ENCODE measurements around the gene KRT26.

The KRT26 gene

GRCh38 chr17:40791787-40792436 is 19.9 kb upstream of the KRT26 start:
- Histone ChIP-seq H3K4me3 (replicated peaks; ENCODE audit: insufficient read depth, low read length) (no peak overlapping the region), H3K27ac (replicated peaks) (no peak overlapping the region), H3K27me3 (ENCODE audit: insufficient read depth, poor library complexity, severe bottlenecking) (peaks cover 3% of the 10 kb centered on the region)
- no peak for TF ChIP-seq GABPA (IDR thresholded peaks at IDR 0.05; ENCODE audit: low read depth)
- TF ChIP-seq, protein P1, sequence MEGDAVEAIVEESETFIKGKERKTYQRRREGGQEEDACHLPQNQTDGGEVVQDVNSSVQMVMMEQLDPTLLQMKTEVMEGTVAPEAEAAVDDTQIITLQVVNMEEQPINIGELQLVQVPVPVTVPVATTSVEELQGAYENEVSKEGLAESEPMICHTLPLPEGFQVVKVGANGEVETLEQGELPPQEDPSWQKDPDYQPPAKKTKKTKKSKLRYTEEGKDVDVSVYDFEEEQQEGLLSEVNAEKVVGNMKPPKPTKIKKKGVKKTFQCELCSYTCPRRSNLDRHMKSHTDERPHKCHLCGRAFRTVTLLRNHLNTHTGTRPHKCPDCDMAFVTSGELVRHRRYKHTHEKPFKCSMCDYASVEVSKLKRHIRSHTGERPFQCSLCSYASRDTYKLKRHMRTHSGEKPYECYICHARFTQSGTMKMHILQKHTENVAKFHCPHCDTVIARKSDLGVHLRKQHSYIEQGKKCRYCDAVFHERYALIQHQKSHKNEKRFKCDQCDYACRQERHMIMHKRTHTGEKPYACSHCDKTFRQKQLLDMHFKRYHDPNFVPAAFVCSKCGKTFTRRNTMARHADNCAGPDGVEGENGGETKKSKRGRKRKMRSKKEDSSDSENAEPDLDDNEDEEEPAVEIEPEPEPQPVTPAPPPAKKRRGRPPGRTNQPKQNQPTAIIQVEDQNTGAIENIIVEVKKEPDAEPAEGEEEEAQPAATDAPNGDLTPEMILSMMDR (IDR thresholded peaks at IDR 0.05; ENCODE audit: insufficient read depth, low read length) = peak; percentile 8
- DNase-seq (ENCODE audit: low read depth in 1 of 2, low spot score in 1 of 2) = no peak

- no peak for TF ChIP-seq POLR2AphosphoS5 (IDR thresholded peaks at IDR 0.05; ENCODE audit: low read depth)
- no peak overlapping the region for H3K27ac ChIP-seq (replicated peaks)
- no peak overlapping the region for H3K4me3 ChIP-seq (replicated peaks; ENCODE audit: insufficient read depth, low read length)
- DNase-seq (ENCODE audit: low read depth in 1 of 2, low spot score in 1 of 2) = no peak
- H3K27me3 ChIP-seq (ENCODE audit: insufficient read depth, poor library complexity, severe bottlenecking) = peaks cover 3% of the 10 kb centered on the region
Measured at GRCh38 chr17:40791111-40791510, 19.1 kb upstream of the KRT26 start.

- H3K27me3 ChIP-seq (ENCODE audit: insufficient read depth, poor library complexity, severe bottlenecking) = peaks cover 10% of the 10 kb centered on the region
Measured at GRCh38 chr17:40782450-40782849, 10.4 kb upstream of the KRT26 start, which contains the start of gene KRT27. Gene KRT27, minus strand, starts transcription at chr17:40782550. Its CDS starts 57 bp downstream, at chr17:40782493.

GRCh38 chr17:40779181-40779909 is 7.3 kb upstream of the KRT26 start:
- TF ChIP-seq REST (IDR thresholded peaks at IDR 0.05; ENCODE audit: insufficient replicate concordance, low read depth) = no peak
- no peak for DNase-seq (ENCODE audit: low read depth in 1 of 2, low spot score in 1 of 2)
- no peak overlapping the region for H3K4me3 ChIP-seq (replicated peaks; ENCODE audit: insufficient read depth, low read length)
- peaks cover 10% of the 10 kb centered on the region for H3K27me3 ChIP-seq (ENCODE audit: insufficient read depth, poor library complexity, severe bottlenecking)
- no peak overlapping the region for H3K27ac ChIP-seq (replicated peaks)

More at GRCh38 chr17:40782450-40782849, 10.4 kb upstream of the KRT26 start, which contains the start of gene KRT27:
- no peak for DNase-seq (ENCODE audit: low read depth in 1 of 2, low spot score in 1 of 2)
- TF ChIP-seq, protein P1 (IDR thresholded peaks at IDR 0.05; ENCODE audit: insufficient read depth, low read length) = no peak
- no peak for TF ChIP-seq GABPA (IDR thresholded peaks at IDR 0.05; ENCODE audit: low read depth)
- no peak for TF ChIP-seq REST (IDR thresholded peaks at IDR 0.05; ENCODE audit: insufficient replicate concordance, low read depth)
- no peak for TF ChIP-seq SPI1 (IDR thresholded peaks at IDR 0.05; ENCODE audit: borderline replicate concordance, low read depth)
- TF ChIP-seq POLR2AphosphoS5 (IDR thresholded peaks at IDR 0.05; ENCODE audit: low read depth) = no peak
- Histone ChIP-seq H3K4me3 (replicated peaks; ENCODE audit: insufficient read depth, low read length) (no peak within 1 kb of the TSS), H3K27ac (replicated peaks) (no peak within 1 kb of the TSS)

Measured in HL-60 (cell line).